GM19452 (cell line): ENCODE data around the gene EMCN.
"Not testable (repeated sequence)": the region's sequence is repeated elsewhere in the genome, so short reads cannot be mapped to it uniquely, and the experiment has no call there.

ENCODE experiments used
- ATAC-seq: cut with Tn5 transposase; IDR thresholded peaks from one replicate; pipeline ENCODE4 v1.9.1; 2021; ENCODE audit not compliant: unreplicated experiment

EMCN gene

DNA sequence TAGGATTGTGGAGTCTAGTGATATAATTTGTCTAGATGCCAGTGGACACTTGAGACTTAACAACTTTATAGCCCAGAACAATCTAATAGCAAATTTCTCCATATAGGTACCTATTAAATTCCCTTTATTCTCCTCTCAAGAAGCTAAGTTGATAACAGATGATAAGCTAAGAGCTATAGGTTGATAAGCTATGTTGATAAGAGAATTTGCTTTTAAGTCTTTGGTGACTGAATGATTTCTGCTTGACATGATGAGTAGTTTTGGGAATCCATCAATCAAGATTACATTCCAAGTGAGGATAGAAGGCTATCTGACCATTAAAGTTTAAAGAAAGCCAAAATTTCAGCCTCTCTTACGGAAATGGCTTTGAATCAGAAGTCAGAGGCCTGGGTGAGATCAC lies 131.6 kb downstream of the EMCN start:
- no peak for ATAC-seq

DNA sequence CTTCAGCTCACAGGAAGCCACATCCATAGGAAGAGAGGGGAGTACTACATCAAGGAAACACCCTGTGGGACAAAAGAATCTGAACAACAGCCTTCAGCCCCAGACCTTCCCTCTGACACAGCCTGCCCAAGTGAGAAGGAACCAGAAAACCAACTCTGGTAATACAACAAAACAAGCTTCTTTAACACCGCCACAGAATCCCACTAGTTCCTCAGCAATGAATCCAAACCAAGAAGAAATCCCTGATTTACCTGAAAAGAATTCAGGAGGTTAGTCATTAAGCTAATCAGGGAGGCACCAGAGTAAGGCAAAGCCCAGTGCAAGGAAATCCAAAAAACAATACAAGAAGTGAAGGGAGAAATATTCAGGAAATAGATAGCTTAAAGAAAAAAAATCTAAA lies 137.4 kb downstream of the EMCN start:
- not testable (repeated sequence) for ATAC-seq

DNA sequence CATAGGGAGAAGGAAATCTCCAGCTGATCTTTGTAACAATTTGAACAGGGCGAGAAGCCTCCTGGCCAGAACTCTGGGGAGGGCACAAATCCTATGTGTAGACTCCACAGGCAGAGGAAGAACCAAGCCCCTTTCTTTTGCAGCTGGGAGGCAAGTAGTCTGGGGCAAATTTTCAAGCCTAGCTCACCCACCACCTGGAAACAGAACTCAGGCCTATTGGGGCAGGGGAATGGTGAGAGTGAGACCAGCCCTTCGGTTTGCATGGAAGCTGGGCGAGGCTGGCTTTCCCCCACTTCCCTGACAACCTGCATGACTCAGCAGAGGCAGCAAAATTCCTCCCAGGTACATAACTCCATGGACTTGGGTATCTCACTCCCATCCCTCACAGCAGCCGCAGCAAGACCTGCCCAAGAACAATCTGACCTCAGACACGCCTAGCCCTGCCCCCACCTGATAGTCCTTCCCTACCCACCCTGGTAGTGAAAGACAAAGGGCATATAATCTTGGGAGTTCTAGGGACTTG lies 138.2 kb downstream of the EMCN start:
- ATAC-seq: no peak

DNA sequence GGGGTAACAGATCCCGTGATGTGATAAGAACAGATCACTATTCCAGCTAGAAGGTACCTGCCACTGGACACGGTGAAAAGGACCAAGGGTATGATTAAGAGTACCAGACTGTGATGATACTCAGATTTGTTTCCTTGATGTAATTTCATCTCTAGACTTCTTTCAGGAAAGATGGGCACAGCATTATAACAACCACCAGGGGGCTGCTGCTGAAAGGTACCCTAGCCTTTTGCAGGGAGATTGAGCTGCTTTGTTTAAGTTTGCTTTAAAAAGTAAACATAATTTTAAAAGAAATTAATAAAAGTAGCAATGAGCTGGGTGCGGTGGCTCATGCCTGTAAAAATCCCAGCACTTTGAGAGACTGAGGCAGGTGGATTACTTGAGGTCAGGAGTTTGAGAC lies 145.4 kb downstream of the EMCN start:
- no peak for ATAC-seq

DNA sequence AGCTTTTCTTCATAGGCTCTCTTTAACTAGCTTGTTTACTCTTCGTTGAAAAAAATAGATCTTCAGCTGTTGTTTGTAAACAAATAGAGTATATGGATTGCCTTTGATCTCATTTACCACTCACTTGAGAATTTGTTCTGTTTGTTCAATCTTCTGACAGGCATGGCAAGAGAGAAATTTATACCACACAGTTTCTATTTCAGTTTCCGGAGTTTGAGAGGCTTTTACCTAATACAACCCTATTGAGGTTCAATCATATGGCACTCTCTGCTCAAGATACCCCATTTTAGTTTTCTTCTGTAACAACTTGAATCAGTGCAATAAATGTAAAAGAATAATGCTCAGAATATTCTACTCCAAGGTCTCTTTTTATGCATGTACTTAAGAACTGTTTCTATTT lies 148.0 kb downstream of the EMCN start:
- no peak for ATAC-seq

DNA sequence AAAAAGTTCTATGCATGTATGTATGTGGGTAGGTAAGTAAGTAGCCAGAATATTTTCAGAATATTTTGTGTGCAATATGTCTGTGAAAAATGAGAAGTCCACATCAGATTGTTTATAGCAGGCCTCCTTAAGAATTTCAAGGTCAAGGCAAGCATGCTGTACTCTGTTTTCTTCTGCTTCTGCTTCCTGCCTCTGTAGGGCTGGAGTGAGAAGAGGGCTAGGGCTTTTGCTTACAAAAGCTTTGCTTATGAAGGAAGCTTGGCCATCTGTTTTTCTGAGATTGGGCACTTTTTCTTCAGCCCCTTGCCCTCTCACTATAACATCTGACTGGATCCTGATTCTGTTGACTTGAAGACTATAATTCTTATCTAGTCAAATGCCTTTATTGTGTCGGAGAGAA lies 150.4 kb downstream of the EMCN start:
- no peak for ATAC-seq

DNA sequence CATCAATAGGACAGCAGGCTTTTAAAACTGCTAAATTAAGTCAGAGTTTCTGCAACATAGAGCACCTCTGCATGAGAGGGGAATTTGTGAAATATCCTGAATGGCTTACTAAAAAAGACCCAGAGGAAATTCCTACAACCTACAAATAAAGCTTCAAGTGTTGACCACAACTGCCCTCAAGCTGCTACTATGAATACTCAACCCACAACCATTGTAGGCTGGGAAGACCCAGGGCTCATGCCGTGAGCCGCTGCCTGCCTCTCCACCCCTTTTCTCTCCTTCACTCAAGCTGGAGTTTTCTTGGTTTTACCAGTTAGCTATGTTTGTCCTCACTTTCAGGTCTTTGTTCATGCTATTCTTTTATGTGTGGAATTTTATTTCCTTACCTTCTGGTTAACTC lies 151.6 kb downstream of the EMCN start:
- ATAC-seq: no peak

DNA sequence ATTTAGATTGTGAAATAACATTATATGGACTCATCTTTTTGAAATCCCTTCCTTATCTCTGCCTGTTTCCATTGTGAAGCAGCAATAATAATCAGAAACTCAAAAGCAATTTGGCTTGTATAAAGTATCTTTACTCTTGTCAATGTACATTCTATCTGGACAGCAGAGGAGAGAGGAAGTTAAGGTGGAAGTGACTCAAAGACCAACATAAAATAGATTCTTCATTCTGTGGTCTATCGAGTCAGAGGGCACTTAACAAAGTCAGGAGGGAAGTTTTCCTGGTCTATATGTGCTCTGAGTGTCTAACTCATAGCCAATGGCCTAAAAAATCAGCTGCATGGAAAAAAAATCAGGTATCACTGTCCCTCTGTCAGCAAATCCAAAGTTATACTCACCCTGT lies 155.5 kb downstream of the EMCN start:
- no peak for ATAC-seq

DNA sequence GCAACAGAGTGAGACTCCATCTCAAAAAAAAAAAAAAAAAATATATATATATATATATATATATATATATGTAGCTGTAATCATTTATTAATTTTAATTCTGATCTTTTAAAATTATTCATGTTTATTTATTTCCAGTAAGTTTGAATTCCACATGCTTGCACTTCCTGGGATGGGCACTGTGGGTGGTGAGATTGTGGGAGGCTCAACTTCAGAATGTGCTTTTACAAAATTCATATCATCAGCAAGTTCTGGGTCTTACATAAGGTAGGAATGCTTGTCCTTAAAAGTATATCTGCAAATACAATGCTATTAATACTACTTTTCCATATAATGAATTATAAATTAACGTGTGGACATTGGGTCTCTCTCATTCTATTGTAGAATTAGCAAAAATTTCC lies 156.5 kb downstream of the EMCN start:
- ATAC-seq: no peak

DNA sequence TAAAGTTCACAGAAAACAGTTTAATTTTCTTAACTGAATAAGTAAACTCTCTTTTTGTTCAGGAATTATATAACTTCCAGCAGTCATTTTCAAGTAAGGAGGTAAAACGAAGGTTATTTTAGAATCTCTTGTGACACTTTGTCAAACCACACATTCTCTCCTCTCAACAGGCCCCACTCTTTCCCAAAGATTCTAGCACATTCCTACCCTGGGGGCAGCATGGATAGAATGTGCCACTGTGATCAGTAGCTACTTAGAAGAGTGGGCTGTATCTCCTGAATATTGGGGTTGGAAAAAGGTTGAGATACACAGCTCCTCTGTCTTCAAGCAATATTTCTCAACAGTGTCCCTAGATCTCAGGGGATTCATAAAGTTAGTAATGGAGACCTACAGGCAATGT lies 157.6 kb downstream of the EMCN start:
- ATAC-seq: no peak

DNA sequence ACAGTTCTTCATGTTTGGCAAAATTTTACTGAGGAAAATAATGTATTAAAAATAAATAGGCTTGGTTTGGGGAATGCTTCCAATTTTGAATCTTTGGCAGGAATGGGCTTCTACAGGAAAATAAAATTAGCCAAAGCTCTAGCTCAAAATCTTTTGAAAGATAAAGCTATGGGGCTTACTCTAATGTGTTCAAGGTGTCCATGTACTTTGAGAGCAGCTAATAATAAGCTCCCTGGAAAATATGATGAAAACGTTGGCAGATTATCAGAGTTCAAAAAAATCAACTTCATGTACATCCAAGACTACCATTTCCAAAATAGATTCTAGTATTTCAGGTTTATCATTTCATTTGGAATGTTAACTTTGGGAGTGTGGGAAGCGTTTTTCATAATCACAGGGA lies 158.4 kb downstream of the EMCN start:
- no peak for ATAC-seq

DNA sequence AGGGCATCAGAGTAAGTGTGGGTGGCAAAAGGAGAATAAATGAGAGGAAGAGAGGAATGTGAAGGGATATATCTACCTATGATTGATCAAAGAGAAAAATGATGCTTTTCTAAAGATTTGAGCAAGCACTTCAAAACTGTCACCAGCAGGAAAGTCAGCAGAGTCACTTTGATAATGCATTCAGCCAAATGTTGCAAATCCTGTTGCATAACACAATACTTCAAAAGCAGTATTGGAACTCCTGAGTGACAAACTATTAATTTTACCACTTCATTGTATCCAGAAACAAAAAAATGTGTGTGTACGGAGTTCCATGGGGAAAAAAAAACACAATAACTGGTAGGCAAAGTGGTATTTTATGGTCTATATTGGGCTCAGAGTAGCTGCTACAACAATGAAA lies 160.3 kb downstream of the EMCN start:
- ATAC-seq: no peak

DNA sequence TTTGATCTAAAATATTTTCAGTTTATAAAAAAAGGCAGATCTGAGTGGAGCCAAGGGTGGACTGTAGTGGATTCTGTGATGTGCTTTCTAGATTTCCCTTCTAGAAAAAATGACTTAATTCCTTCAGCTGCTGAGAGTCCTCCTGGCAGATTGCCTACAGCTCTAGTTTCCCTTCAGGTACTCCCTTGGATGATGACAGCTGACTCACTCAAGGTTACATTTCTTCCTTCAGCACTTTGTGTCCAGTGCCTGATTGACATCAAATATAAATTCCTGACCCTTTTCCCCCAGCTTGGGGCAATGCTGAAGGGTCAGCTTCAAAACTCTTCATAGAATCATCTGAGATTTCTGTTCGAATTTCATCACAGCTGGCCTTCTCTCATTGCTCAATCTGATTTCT lies 161.7 kb downstream of the EMCN start:
- no peak for ATAC-seq

DNA sequence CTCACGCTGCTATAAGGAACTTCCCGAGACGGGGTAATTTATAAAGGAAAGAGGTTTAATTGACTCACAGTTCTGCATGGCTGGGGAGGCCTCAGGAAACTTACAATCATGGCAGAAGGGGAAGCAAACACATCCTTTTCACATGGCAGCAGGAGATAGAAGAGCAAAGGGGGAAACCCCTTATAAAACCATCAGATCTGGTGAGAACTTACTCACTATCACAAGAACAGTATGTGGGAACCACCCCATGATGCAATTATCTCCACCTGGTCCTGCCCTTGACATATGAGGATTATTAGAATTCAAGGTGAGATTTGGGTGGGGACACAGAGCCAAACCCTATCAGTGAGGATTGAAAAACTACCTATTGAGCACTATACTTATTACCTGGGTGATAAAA lies 165.5 kb downstream of the EMCN start:
- not testable (repeated sequence) for ATAC-seq

DNA sequence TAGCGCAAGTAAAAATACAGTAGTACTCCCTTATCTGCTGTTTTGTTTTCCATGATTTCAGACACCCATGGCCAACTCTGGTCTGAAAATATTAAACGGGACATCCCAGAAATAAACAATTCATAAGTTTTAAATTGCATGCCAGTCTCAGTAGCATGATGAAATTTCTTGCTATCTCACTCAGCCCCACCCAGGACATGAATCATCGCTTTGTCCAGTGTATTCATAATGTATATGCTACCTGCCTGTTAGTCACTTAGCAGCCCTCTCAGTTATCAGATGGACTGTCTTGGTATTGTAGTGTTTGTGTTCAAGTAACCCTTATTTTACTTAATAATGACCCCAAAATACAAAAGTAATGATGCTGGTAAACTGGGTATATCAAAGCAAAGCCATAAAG lies 169.3 kb downstream of the EMCN start:
- no peak for ATAC-seq

DNA sequence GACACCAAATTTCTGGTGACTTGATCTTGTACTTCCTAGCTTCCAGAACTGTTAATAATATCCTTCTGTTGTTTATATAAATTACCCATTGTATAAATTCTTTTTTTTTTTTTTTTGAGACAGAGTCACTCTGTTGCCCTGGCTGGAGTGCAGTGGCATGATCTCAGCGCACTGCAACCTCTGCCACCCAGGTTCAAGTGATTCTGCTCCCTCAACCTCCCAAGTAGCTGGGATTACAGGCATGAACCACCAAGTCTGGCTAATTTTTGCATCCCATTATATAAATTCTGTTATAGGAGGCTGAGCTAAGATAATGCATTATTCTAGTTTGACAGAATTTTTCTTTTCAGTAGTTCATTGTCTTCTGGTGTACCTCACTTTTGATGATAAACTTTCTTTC lies 170.6 kb downstream of the EMCN start:
- no peak for ATAC-seq

DNA sequence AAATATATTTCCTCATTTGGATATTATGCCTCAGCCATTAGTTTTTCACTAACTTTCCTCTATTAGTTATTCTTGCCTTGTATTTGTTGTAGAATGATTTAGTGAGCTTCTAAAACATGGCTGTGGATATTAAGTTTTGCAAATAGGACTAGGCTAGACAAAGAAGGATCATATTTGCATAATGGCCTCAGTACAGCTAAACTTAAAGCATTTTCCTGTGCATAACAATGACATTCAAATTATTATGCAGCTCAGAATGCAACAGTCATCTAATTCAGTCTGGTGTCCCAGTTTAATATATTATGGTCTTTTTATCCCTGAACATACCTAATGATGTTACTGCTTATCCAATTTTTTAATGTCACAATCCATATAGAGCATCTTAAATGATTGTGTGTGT lies 172.2 kb downstream of the EMCN start:
- ATAC-seq: no peak
